ENCODE results near the gene CCDC188. TPM values are rescaled to one million over a fixed set of nuclear protein-coding genes. Genes with fewer than 3 reads are reported as not detected.

The CCDC188 gene
- total and polyA plus RNA-seq, 2 of the 13 experiments (the other 11 are each of a cell fraction or from before 2014, with no cell fraction given) = not detected

DNA sequence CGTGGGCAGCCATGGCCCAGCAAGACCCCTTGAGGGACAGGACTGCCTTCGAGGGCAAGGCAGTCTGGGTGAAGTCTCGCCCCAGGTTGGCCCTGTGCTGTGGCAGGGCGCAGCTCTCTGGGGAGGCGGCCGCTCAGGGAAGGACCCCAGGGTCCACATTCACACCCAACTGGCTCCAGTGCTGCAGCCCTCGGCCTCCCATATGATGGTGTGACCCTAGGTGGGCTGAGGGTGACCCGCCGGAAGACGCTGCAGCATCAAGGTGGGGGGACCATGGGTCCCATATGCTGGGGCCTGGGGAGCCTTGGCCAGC, 28.0 kb upstream of the CCDC188 start:
- Histone ChIP-seq H3K27ac (ENCODE audit: extremely low read length, insufficient read depth, low read length) (no peak overlapping the region), H3K4me2 (ENCODE audit: low read depth, low read length) (no peak overlapping the region), H3K27me3 (ENCODE audit: control insufficient read depth in 1 of 2, insufficient read depth in 2 of 2, low read length in 2 of 2) (peaks cover 22 to 87% of the 10 kb centered on the region in 2 experiments), H4K20me1 (ENCODE audit: insufficient read depth, low read length) (0 out of 2 replicates have a peak, but pooled peaks cover 6% of the 10 kb centered on the region), H3K9me3 (ENCODE audit: low read length) (no peaks in the 10 kb centered on the region), H3K79me2 (ENCODE audit: insufficient read depth, low read length) (no peaks in the 10 kb centered on the region), H3K9ac (ENCODE audit: insufficient read depth, low read depth, low read length) (no peak overlapping the region), H3K4me3 (replicated peaks in 1 of 3; ENCODE audit: insufficient read depth in 1 of 3, low read depth in 2 of 3, low read length in 3 of 3) (no peak overlapping the region), H3K4me1 (ENCODE audit: insufficient read depth, low read length) (0 out of 2 replicates have a peak, but pooled peaks cover under 1% of the 10 kb centered on the region), H2AFZ (ENCODE audit: low read length) (no peak overlapping the region), H3K36me3 (replicated peaks in 1 of 2; ENCODE audit: control insufficient read depth in 1 of 2, insufficient read depth in 2 of 2, low read length in 2 of 2) (no peaks in the 10 kb centered on the region)
- TF ChIP-seq ATRX (CRISPR knock-in tag; IDR thresholded peaks at IDR 0.05; ENCODE audit: borderline replicate concordance) = no peak
- TF ChIP-seq, protein P1, sequence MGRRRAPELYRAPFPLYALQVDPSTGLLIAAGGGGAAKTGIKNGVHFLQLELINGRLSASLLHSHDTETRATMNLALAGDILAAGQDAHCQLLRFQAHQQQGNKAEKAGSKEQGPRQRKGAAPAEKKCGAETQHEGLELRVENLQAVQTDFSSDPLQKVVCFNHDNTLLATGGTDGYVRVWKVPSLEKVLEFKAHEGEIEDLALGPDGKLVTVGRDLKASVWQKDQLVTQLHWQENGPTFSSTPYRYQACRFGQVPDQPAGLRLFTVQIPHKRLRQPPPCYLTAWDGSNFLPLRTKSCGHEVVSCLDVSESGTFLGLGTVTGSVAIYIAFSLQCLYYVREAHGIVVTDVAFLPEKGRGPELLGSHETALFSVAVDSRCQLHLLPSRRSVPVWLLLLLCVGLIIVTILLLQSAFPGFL (CRISPR knock-in tag; IDR thresholded peaks at IDR 0.05) = no peak
- TF ChIP-seq ZNF577 (CRISPR knock-in tag; IDR thresholded peaks at IDR 0.05; ENCODE audit: borderline replicate concordance, low read depth) = no peak
- TF ChIP-seq ZNF7 (CRISPR knock-in tag; IDR thresholded peaks at IDR 0.05) = no peak
- CTCF ChIA-PET (ENCODE audit: low intra/inter-chr PET ratio, low total read pairs) = no interaction called here
- POLR2A ChIA-PET = no interaction called here
- intact Hi-C loops (cut with micrococcal nuclease; ENCODE audit: unreplicated experiment) = no loop called here
- no peak for ATAC-seq
- DNase-seq (ENCODE audit: low spot score) = no peak
- no TSS peak for BruUV-seq (replicated peaks)
- FAIRE-seq = no peak
- in situ Hi-C loops (cut with HindIII; ENCODE audit: extremely low pct_ligation_motif_present, low pct_unique_long_range_greater_than_20kb) = no loop called here
- no CpG with 5 or more reads among the region's 10 CpGs for WGBS (ENCODE audit: low lambda C conversion rate)

DNA sequence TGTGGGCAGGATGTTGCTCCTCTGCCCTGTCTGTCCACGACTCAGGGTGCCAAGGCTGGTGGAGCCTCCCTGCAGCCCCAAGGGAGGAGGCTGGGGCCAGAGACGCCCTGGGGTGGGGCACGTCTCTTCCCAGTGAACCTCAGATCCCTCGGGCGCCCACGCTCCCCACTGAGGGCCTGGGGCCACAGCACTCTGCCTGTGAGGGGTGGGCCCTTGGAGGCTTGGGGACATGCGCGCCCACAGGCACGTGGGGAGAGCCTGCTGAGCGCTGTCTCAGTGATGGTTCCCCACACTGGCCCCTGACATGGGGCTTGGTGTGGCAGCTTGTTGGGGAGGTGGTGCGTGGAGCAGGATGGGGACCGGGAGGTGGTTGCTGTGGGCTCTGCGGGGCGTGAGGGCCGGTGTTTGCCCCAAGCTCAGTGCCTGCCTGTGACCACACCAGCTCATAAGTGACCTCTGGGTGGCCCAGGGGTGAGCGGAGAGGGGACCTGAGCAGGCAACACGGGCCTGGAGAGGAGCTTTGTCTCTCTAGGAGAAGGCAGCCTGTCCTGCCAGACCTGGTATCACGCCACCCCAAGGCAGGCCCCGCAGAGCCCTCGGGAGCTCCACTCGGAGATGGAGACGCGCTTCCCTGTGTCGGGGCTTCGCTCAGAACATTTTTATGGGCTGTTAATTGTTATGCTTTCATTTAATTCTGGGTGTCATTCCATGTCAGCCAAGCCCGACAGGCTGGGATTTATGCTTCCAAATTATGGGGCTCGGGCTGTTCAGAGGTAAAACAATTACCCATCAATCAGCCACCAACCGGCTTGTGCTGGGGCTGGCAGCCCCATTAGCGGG, 27.4 kb upstream of the CCDC188 start:
- FAIRE-seq (no peak), DNase-seq (ENCODE audit: low spot score) (no peak), ATAC-seq (no peak)
- H3K9ac ChIP-seq (ENCODE audit: insufficient read depth, low read depth, low read length) = no peak overlapping the region
- H3K27ac ChIP-seq (ENCODE audit: extremely low read length, insufficient read depth, low read length) = no peak overlapping the region
- H3K27me3 ChIP-seq (ENCODE audit: control insufficient read depth in 1 of 2, insufficient read depth in 2 of 2, low read length in 2 of 2) = peaks cover 25 to 87% of the 10 kb centered on the region in 2 experiments
- H4K20me1 ChIP-seq (ENCODE audit: insufficient read depth, low read length) = 0 out of 2 replicates have a peak, but pooled peaks cover 6% of the 10 kb centered on the region
- no peaks in the 10 kb centered on the region for H3K9me3 ChIP-seq (ENCODE audit: low read length)
- H3K79me2 ChIP-seq (ENCODE audit: insufficient read depth, low read length) = no peaks in the 10 kb centered on the region
- no peak overlapping the region for H2AFZ ChIP-seq (ENCODE audit: low read length)
- no TSS peak for BruUV-seq (replicated peaks)
- no peak for TF ChIP-seq BHLHE40 (IDR thresholded peaks at IDR 0.05; ENCODE audit: low read length)
- TF ChIP-seq, protein P2, sequence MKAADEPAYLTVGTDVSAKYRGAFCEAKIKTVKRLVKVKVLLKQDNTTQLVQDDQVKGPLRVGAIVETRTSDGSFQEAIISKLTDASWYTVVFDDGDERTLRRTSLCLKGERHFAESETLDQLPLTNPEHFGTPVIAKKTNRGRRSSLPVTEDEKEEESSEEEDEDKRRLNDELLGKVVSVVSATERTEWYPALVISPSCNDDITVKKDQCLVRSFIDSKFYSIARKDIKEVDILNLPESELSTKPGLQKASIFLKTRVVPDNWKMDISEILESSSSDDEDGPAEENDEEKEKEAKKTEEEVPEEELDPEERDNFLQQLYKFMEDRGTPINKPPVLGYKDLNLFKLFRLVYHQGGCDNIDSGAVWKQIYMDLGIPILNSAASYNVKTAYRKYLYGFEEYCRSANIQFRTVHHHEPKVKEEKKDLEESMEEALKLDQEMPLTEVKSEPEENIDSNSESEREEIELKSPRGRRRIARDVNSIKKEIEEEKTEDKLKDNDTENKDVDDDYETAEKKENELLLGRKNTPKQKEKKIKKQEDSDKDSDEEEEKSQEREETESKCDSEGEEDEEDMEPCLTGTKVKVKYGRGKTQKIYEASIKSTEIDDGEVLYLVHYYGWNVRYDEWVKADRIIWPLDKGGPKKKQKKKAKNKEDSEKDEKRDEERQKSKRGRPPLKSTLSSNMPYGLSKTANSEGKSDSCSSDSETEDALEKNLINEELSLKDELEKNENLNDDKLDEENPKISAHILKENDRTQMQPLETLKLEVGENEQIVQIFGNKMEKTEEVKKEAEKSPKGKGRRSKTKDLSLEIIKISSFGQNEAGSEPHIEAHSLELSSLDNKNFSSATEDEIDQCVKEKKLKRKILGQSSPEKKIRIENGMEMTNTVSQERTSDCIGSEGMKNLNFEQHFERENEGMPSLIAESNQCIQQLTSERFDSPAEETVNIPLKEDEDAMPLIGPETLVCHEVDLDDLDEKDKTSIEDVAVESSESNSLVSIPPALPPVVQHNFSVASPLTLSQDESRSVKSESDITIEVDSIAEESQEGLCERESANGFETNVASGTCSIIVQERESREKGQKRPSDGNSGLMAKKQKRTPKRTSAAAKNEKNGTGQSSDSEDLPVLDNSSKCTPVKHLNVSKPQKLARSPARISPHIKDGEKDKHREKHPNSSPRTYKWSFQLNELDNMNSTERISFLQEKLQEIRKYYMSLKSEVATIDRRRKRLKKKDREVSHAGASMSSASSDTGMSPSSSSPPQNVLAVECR (CRISPR knock-in tag; IDR thresholded peaks at IDR 0.05; ENCODE audit: borderline replicate concordance) = no peak
- no peaks in the 10 kb centered on the region for H3K36me3 ChIP-seq (replicated peaks in 1 of 2; ENCODE audit: control insufficient read depth in 1 of 2, insufficient read depth in 2 of 2, low read length in 2 of 2)
- H3K4me1 ChIP-seq (ENCODE audit: insufficient read depth, low read length) = peaks cover 6% of the 10 kb centered on the region; the same call in 1 of the 2 replicates
- ChIA-PET CTCF (ENCODE audit: low intra/inter-chr PET ratio, low total read pairs) (no interaction called here), POLR2A (no interaction called here)
- intact Hi-C loops (cut with micrococcal nuclease; ENCODE audit: unreplicated experiment) = no loop called here
- 26% methylated on average over 14 of the region's 29 CpGs for WGBS (ENCODE audit: low lambda C conversion rate)
- H3K4me3 ChIP-seq (replicated peaks in 1 of 3; ENCODE audit: insufficient read depth in 1 of 3, low read depth in 2 of 3, low read length in 3 of 3) = no peak overlapping the region
- no peak overlapping the region for H3K4me2 ChIP-seq (ENCODE audit: low read depth, low read length)
- in situ Hi-C loops (cut with HindIII; ENCODE audit: extremely low pct_ligation_motif_present, low pct_unique_long_range_greater_than_20kb) = no loop called here
